Measurements from ENCODE around the gene TDP2.
A peak's percentile ranks its signal among the peaks of the same experiment; 100 is the strongest.
"Not testable (repeated sequence)": the region's sequence is repeated elsewhere in the genome, so short reads cannot be mapped to it uniquely, and the experiment has no call there.

TDP2 gene, protein sequence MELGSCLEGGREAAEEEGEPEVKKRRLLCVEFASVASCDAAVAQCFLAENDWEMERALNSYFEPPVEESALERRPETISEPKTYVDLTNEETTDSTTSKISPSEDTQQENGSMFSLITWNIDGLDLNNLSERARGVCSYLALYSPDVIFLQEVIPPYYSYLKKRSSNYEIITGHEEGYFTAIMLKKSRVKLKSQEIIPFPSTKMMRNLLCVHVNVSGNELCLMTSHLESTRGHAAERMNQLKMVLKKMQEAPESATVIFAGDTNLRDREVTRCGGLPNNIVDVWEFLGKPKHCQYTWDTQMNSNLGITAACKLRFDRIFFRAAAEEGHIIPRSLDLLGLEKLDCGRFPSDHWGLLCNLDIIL

DNA sequence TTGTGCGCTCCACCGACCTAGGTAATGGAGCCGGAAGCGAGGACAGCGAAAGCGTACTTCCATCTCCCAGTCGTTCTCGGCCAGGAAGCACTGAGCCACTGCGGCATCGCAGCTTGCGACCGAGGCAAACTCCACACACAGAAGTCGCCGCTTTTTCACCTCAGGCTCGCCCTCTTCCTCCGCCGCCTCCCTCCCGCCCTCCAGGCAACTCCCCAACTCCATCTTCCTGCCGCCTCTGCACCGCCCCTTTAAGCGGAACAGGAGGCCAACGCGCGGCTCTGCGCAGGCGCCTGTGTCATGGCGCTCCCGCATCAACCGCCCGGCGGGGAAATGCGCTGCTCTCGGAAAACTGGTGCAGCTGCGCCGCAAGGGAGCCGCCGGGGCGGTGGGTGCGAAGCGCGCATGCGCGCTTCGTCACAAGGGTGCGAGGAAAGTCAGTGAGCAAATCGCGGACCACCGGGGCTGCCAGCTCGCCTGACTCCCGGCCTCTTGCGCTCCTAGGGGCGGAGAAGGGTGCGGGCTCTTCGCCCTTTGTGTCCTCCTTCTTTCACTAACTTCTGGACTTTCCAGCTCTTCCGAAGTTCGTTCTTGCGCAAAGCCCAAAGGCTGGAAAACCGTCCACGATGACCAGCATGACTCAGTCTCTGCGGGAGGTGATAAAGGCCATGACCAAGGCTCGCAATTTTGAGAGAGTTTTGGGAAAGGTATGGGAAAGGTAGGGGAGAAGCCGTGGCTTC is at the start of gene TDP2, which contains the start of gene ACOT13:
Gene TDP2, minus strand, starts transcription at position 259 of the 737 bp plus-strand sequence. Its CDS starts 37 bp downstream, at position 222.
Gene ACOT13, plus strand, starts transcription at position 437 of the 737 bp plus-strand sequence. Its CDS starts 187 bp downstream, at position 624.
- peak; percentile 90 for DNase-seq (ENCODE audit: low read depth, low spot score)

- no peak for DNase-seq (ENCODE audit: low read depth, low spot score)
These were observed 44.0 kb upstream of the TDP2 start for GRCh38 chr6:24710519-24711303.

- DNase-seq (ENCODE audit: low read depth, low spot score) = no peak
These were observed 42.5 kb upstream of the TDP2 start for GRCh38 chr6:24709014-24709711.

GRCh38 chr6:24708612-24709011 is 41.9 kb upstream of the TDP2 start:
- no peak for DNase-seq (ENCODE audit: low read depth, low spot score)

GRCh38 chr6:24704468-24704867 is 37.8 kb upstream of the TDP2 start:
- DNase-seq (ENCODE audit: low read depth, low spot score) = no peak

GRCh38 chr6:24702720-24703282 is 36.1 kb upstream of the TDP2 start:
- DNase-seq (ENCODE audit: low read depth, low spot score) = no peak

- DNase-seq (ENCODE audit: low read depth, low spot score) = no peak
These were observed 33.0 kb upstream of the TDP2 start for GRCh38 chr6:24699521-24700359.

GRCh38 chr6:24696097-24696496 is 29.4 kb upstream of the TDP2 start:
- no peak for DNase-seq (ENCODE audit: low read depth, low spot score)

DNA sequence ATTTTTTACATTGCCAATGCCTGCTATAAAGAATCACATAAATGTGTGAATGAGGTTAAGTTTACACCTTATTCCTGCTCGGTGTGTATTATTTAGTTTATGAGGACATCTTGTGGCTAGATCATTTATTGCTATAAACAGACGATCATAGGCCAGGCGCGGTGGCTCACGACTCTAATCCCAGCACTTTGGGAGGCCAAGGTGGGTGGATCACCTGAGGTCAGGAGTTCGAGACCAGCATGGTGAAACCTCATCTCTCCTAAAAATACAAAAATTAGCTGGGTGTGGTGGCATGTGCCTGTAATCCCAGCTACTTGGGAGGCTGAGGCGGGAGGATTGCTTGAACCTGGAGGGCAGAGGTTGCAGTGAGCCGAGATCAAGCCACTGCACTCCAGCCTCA is 28.9 kb upstream of the TDP2 start:
- DNase-seq (ENCODE audit: low read depth, low spot score) = not testable (repeated sequence)

DNA sequence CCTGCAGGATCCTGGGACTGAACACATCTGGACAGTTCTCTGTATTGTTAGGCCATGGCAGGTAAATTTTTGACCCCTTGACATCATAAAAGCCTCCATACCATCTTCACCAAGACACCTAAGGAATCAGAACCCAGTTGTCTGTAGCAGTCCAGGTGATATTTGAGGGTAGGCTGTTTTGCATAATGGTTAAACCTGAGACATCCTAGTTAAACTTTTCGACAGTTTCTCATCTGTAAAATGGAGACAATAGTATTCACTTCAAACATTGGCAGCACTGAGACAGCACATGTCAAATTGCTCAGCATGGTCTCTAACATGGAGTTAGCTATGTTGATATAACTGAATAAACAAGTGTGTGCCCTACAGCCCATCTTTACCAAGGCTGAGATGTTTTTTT is 27.5 kb upstream of the TDP2 start:
- DNase-seq (ENCODE audit: low read depth, low spot score) = no peak

- DNase-seq (ENCODE audit: low read depth, low spot score) = no peak
These were observed 26.3 kb upstream of the TDP2 start for GRCh38 chr6:24692848-24693592.

DNA sequence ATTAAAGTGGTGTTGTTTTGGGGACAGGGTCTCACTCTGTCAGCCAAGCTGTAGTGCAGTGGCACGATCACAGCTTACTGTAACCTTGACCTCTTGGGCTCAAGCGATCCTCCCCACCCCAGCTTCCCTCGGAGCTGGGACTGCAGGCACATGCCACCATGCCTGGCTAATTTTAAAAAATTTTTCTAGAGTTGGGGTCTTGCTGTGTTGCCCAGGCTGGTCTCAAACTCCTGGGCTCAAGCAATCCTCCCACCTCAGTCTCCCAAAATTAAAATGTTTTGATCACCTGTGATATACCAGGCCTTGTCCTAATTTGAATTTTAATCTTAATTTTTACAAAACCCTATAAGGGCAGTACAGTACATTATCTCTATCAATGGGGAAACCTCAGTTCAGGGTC is 25.7 kb upstream of the TDP2 start:
- no peak for DNase-seq (ENCODE audit: low read depth, low spot score)

DNA sequence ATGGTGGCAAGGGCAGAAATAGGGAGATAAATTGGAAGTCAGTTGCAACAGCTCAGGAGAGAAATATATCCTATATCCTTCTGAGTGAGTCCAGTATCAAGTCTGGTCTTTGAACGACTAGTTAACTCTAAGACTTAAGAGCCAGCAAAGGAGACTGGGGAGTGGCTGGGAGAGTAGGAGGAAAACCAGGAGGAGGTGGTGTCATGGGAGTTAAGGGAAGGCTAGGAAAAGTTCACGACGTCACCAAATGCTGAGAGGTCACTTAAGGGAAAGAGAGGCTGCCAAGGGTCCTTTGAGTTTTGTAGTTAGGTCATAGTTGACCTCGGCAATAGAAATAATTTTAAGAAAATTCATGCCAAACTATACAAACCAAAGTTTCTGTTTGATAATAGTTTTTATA is 25.3 kb upstream of the TDP2 start:
- DNase-seq (ENCODE audit: low read depth, low spot score) = no peak

DNA sequence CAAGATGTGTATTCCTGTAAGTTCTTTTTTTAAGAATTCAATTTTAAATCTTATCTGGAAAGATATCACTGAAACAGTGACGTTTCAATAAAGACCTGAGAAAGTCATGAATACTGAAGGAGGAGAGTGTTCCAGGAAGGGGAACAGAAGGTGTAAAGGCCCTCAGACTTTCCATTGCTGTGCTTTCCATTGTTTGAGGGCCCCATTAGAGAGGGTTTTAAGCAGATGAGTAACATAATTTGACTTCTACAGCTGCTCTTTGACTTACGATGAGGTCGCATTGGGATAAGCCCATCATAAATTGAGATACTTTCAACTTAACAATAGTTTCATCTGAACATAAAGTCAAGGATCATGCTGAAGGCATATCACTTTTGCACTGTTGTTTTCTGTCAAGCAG is 24.9 kb upstream of the TDP2 start:
- DNase-seq (ENCODE audit: low read depth, low spot score) = no peak

GRCh38 chr6:24690593-24690992 is 23.9 kb upstream of the TDP2 start:
- DNase-seq (ENCODE audit: low read depth, low spot score) = no peak

- no peak for DNase-seq (ENCODE audit: low read depth, low spot score)
These were observed 23.3 kb upstream of the TDP2 start for GRCh38 chr6:24689964-24690363.

DNA sequence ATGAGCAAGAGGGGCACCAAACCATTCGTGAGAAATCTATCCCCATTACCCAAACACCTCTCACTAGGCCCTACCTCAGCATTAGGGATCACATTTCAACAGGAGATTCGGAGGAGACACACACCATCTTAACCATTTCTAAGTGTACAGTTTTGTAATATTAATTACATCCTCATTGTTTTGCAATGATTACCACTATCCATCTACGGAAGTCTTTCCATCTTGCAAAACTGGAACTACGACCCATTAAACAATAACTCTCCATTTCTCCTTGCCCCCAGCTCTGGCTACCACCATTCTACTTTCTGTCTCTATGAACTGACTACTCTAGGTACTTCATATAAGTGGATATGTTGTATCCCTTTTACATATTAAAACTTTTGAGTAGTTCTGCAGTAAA is 20.2 kb upstream of the TDP2 start:
- DNase-seq (ENCODE audit: low read depth, low spot score) = no peak

- DNase-seq (ENCODE audit: low read depth, low spot score) = no peak
These were observed 19.7 kb upstream of the TDP2 start for GRCh38 chr6:24686408-24686807.
